Measurements from ENCODE around the gene PRRX2.

- no peak for TF ChIP-seq CTCF (CRISPR knock-in tag; IDR thresholded peaks at IDR 0.05)
- no peak for TF ChIP-seq POLR2A (IDR thresholded peaks at IDR 0.05; ENCODE audit: insufficient read depth in 1 of 2, low read depth in 2 of 2, low read length in 2 of 2)
- TF ChIP-seq RXRA (CRISPR knock-in tag; IDR thresholded peaks at IDR 0.05), result no peak
- no peak for TF ChIP-seq NR2F2 (IDR thresholded peaks at IDR 0.05; ENCODE audit: borderline replicate concordance, low read depth)
- no peak for TF ChIP-seq PHB2 (IDR thresholded peaks at IDR 0.05; ENCODE audit: partially characterized antibody)
- TF ChIP-seq ZNF644 (CRISPR knock-in tag; IDR thresholded peaks at IDR 0.05; ENCODE audit: low read depth), result no peak
- no peak for TF ChIP-seq ZNF788 (CRISPR knock-in tag; IDR thresholded peaks at IDR 0.05; ENCODE audit: borderline replicate concordance)
These were observed 11.5 kb upstream of the PRRX2 start for GRCh38 chr9:129653823-129654553.

Measured in HepG2 (cell line).